Measurements from ENCODE around the gene NPEPL1. TPM values are rescaled to one million over a fixed set of nuclear protein-coding genes. Genes with fewer than 3 reads are reported as not detected.
A peak's percentile ranks its signal among the peaks of the same experiment; 100 is the strongest.
"Not testable (repeated sequence)": the region's sequence is repeated elsewhere in the genome, so short reads cannot be mapped to it uniquely, and the experiment has no call there.

NPEPL1 gene
- 68.3 TPM for total RNA-seq

- Histone ChIP-seq H3K4me3 (peak within 1 kb of the TSS; percentile 52 to 81), H3K27me3 (no peaks in the 10 kb centered on the region), H3K9me3 (no peaks in the 10 kb centered on the region), H3K27ac (peak within 1 kb of the TSS; percentile 90 to 96), H3K4me1 (peaks cover 12 to 22% of the 10 kb centered on the region in 2 donors), H3K36me3 (peaks cover 22 to 25% of the 10 kb centered on the region in 2 donors)
- intact Hi-C loops (cut with DNase I): loop anchor here (1.0 to 5.0 kb wide), 5 partner anchors 40 to 455 kb away; partner anchors contain the start of genes APCDD1L, RAB22A and VAPB
- TF ChIP-seq CTCF (IDR thresholded peaks at IDR 0.05): peak in 1 of 3 experiments; percentile 54
- DNase-seq (ENCODE audit: low spot score in 2 of 2): peak in 1 of 2 donors; percentile 78
These were observed at the start of gene NPEPL1 for GRCh38 chr20:58692579-58693225. NPEPL1 (plus strand) TSS chr20:58692800; CDS start chr20:58692901, 101 bp downstream.

GRCh38 chr20:58642896-58643295 lies 49.7 kb upstream of the NPEPL1 start:
- H3K27me3 ChIP-seq; intact Hi-C loops (cut with DNase I); H3K36me3 ChIP-seq; H3K27ac ChIP-seq; H3K4me3 ChIP-seq; H3K4me1 ChIP-seq; H3K9me3 ChIP-seq: not testable (repeated sequence)
- peak in 1 of 2 donors; percentile 31 for DNase-seq (ENCODE audit: low spot score in 2 of 2)

- H3K27ac ChIP-seq: no peak overlapping the region
- intact Hi-C loops (cut with DNase I): no loop called here
- DNase-seq (ENCODE audit: low spot score in 2 of 2): no peak
- H3K4me3 ChIP-seq: no peak overlapping the region
- H3K9me3 ChIP-seq: no peaks in the 10 kb centered on the region
- H3K36me3 ChIP-seq: no peaks in the 10 kb centered on the region
- no peaks in the 10 kb centered on the region for H3K27me3 ChIP-seq
- peaks cover 3 to 15% of the 10 kb centered on the region in 2 donors for H3K4me1 ChIP-seq
- no peak for TF ChIP-seq CTCF (IDR thresholded peaks at IDR 0.05)
These were observed 47.1 kb upstream of the NPEPL1 start for GRCh38 chr20:58645412-58645968.

GRCh38 chr20:58646257-58646656 lies 46.3 kb upstream of the NPEPL1 start:
- no peak for TF ChIP-seq CTCF (IDR thresholded peaks at IDR 0.05)
- H3K4me1 ChIP-seq: peaks cover 3 to 15% of the 10 kb centered on the region in 2 donors
- H3K9me3 ChIP-seq: no peaks in the 10 kb centered on the region
- intact Hi-C loops (cut with DNase I): no loop called here
- no peak overlapping the region for H3K4me3 ChIP-seq
- H3K27ac ChIP-seq: no peak overlapping the region
- H3K36me3 ChIP-seq: no peaks in the 10 kb centered on the region
- no peak for DNase-seq (ENCODE audit: low spot score in 2 of 2)
- H3K27me3 ChIP-seq: no peaks in the 10 kb centered on the region

- H3K36me3 ChIP-seq: no peaks in the 10 kb centered on the region
- no peak for DNase-seq (ENCODE audit: low spot score in 2 of 2)
- peak overlapping the region; percentile 78 to 85 for H3K27ac ChIP-seq
- H3K4me3 ChIP-seq: no peak overlapping the region
- TF ChIP-seq CTCF (IDR thresholded peaks at IDR 0.05): no peak
- no peaks in the 10 kb centered on the region for H3K27me3 ChIP-seq
- intact Hi-C loops (cut with DNase I): no loop called here
- H3K9me3 ChIP-seq: no peaks in the 10 kb centered on the region
- peaks cover 3 to 15% of the 10 kb centered on the region in 2 donors for H3K4me1 ChIP-seq
These were observed 45.9 kb upstream of the NPEPL1 start for GRCh38 chr20:58646703-58647102.

- no peaks in the 10 kb centered on the region for H3K27me3 ChIP-seq
- no peaks in the 10 kb centered on the region for H3K36me3 ChIP-seq
- no peak for TF ChIP-seq CTCF (IDR thresholded peaks at IDR 0.05)
- peak overlapping the region; percentile 78 to 85 for H3K27ac ChIP-seq
- no peak overlapping the region for H3K4me3 ChIP-seq
- H3K4me1 ChIP-seq: peaks cover 3 to 15% of the 10 kb centered on the region in 2 donors
- intact Hi-C loops (cut with DNase I): no loop called here
- DNase-seq (ENCODE audit: low spot score in 2 of 2): no peak
- H3K9me3 ChIP-seq: no peaks in the 10 kb centered on the region
These were observed 45.3 kb upstream of the NPEPL1 start for GRCh38 chr20:58647162-58647795.
